ENCODE data around the gene MICU1. TPM values are rescaled to one million over a fixed set of nuclear protein-coding genes. Genes with fewer than 3 reads are reported as not detected.
"Not testable (repeated sequence)": the region's sequence is repeated elsewhere in the genome, so short reads cannot be mapped to it uniquely, and the experiment has no call there.

The MICU1 gene, protein sequence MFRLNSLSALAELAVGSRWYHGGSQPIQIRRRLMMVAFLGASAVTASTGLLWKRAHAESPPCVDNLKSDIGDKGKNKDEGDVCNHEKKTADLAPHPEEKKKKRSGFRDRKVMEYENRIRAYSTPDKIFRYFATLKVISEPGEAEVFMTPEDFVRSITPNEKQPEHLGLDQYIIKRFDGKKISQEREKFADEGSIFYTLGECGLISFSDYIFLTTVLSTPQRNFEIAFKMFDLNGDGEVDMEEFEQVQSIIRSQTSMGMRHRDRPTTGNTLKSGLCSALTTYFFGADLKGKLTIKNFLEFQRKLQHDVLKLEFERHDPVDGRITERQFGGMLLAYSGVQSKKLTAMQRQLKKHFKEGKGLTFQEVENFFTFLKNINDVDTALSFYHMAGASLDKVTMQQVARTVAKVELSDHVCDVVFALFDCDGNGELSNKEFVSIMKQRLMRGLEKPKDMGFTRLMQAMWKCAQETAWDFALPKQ
- 54.6 TPM for polyA plus RNA-seq
- long read RNA-seq, donor 1, transcript MICU1-201 (12 exons, 2,383 nt): major isoform, 10 of 19 reads
- long read RNA-seq, donor 1, partial matches to known transcripts: 7 of 19 reads
- long read RNA-seq, donor 1, other reads (novel, unspliced or antisense): 0 of 19 reads
- long read RNA-seq, donor 2, transcript MICU1-208 (3 exons, 580 nt): minor isoform, 12 of 43 reads
- long read RNA-seq, donor 2, transcript MICU1-201 (12 exons, 2,383 nt): major isoform, 31 of 43 reads
- long read RNA-seq, donor 2, partial matches to known transcripts: 0 of 43 reads
- long read RNA-seq, donor 2, other reads (novel, unspliced or antisense): 0 of 43 reads
- long read RNA-seq, donor 3: 0 reads
- long read RNA-seq, donor 4, partial matches to known transcripts: 0 of 2 reads
- long read RNA-seq, donor 4, other reads (novel, unspliced or antisense): 0 of 2 reads
- long read RNA-seq, donor 5, transcript MICU1-201 (12 exons, 2,383 nt): major isoform, 8 of 10 reads
- long read RNA-seq, donor 5, partial matches to known transcripts: 0 of 10 reads
- long read RNA-seq, donor 5, other reads (novel, unspliced or antisense): 0 of 10 reads
- long read RNA-seq, donor 6, transcript MICU1-201 (12 exons, 2,383 nt): major isoform, 20 of 52 reads
- long read RNA-seq, donor 6, transcript MICU1-208 (3 exons, 580 nt): minor isoform, 11 of 52 reads
- long read RNA-seq, donor 6, partial matches to known transcripts: 21 of 52 reads
- long read RNA-seq, donor 6, other reads (novel, unspliced or antisense): 0 of 52 reads
- long read RNA-seq, donor 7, transcript MICU1-201 (12 exons, 2,383 nt): major isoform, 5 of 9 reads
- long read RNA-seq, donor 7, partial matches to known transcripts: 0 of 9 reads
- long read RNA-seq, donor 7, other reads (novel, unspliced or antisense): 0 of 9 reads
- long read RNA-seq, donor 8, transcript MICU1-208 (3 exons, 580 nt): minor isoform, 11 of 39 reads
- long read RNA-seq, donor 8, transcript MICU1-201 (12 exons, 2,383 nt): major isoform, 20 of 39 reads
- long read RNA-seq, donor 8, partial matches to known transcripts: 8 of 39 reads
- long read RNA-seq, donor 8, other reads (novel, unspliced or antisense): 0 of 39 reads
- long read RNA-seq, donor 9, transcript MICU1-201 (12 exons, 2,383 nt): major isoform, 14 of 25 reads
- long read RNA-seq, donor 9, transcript MICU1-208 (3 exons, 580 nt): minor isoform, 11 of 25 reads
- long read RNA-seq, donor 9, partial matches to known transcripts: 0 of 25 reads
- long read RNA-seq, donor 9, other reads (novel, unspliced or antisense): 0 of 25 reads
- long read RNA-seq, donor 10, transcript MICU1-201 (12 exons, 2,383 nt): major isoform, 27 of 39 reads
- long read RNA-seq, donor 10, transcript MICU1-208 (3 exons, 580 nt): minor isoform, 12 of 39 reads
- long read RNA-seq, donor 10, partial matches to known transcripts: 0 of 39 reads
- long read RNA-seq, donor 10, other reads (novel, unspliced or antisense): 0 of 39 reads
- long read RNA-seq, donor 11, transcript MICU1-208 (3 exons, 580 nt): minor isoform, 6 of 15 reads
- long read RNA-seq, donor 11, transcript MICU1-201 (12 exons, 2,383 nt): major isoform, 9 of 15 reads
- long read RNA-seq, donor 11, partial matches to known transcripts: 0 of 15 reads
- long read RNA-seq, donor 11, other reads (novel, unspliced or antisense): 0 of 15 reads

DNA sequence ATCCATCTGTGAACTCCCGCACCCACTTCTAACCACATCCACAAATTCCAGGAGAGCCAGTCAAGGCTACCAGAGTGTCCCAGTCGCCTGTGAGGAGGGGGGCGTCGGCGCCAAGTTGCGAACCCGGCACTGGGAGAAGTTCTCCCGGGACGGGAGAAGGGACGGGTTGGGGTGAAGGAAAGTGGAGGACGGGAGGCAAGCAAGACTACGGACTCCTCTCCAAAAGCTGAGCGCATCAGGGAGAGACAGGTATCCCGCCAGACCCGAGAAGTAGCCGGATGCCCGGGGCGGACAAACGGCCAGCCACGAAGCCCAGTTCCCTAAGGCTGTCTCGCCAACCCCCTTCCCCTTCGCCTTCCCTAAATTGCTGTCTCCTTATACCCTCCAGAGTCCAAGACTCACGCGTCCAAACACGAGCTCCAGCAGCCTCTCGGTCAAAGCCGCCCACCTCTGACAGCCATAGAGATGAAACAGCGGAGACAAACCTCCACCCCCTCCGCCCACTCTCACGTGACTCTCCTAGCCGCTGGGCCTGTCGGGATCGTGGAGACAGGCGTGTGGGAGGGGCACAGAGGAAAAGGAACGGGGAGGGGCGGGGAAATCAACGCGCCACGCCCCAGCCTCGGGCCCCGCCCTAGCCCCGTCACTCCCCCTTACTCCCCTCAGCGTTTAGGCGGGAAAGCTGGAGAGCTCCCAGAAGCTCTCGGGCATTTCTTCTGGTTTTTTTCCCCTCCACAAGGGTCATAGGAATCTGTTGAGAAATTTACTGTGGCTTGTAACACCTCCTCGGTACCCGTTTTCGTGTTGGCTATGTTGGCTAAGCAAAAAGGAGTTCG, at the start of gene MICU1:
Gene MICU1 (minus strand): TSS at position 472 of the 836 bp plus-strand sequence. CDS start 59,286 bp downstream, outside the sequence.
- no CpG with 5 or more reads among the region's 49 CpGs for WGBS (ENCODE audit: insufficient coverage, low lambda C conversion rate)
- peak within 1 kb of the TSS; percentile 84 for H3K27ac ChIP-seq (ENCODE audit: low read length)
- peak within 1 kb of the TSS; percentile 80 for H3K4me3 ChIP-seq (ENCODE audit: low read length)
- peak; percentile 95 to 97 for DNase-seq
- no peaks in the 10 kb centered on the region for H3K9me3 ChIP-seq (ENCODE audit: control insufficient read depth, low read depth, low read length)
- H3K36me3 ChIP-seq (ENCODE audit: control insufficient read depth, insufficient read depth, low read length): peaks cover 3% of the 10 kb centered on the region
- H3K27me3 ChIP-seq (ENCODE audit: control insufficient read depth, insufficient read depth, low read length): no peaks in the 10 kb centered on the region
- H3K4me1 ChIP-seq (ENCODE audit: control insufficient read depth, insufficient read depth, low read length): no peaks in the 10 kb centered on the region

DNA sequence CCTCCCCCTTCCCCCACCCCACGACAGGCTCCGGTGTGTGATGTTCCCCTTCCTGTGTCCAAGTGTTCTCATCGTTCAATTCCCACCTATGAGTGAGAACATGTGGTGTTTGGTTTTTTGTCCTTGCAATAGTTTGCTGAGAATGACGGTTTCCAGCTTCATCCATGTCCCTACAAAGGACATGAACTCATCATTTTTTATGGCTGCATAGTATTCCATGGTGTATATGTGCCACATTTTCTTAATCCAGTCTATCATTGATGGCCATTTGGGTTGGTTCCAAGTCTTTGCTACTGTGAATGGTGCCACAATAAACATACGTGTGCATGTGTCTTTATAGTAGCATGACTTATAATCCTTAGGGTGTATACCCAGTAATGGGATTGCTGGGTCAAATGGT, 48.3 kb upstream of the MICU1 start:
- H3K27me3 ChIP-seq (ENCODE audit: control insufficient read depth, insufficient read depth, low read length); H3K9me3 ChIP-seq (ENCODE audit: control insufficient read depth, low read depth, low read length); H3K27ac ChIP-seq (ENCODE audit: low read length); H3K36me3 ChIP-seq (ENCODE audit: control insufficient read depth, insufficient read depth, low read length); DNase-seq; H3K4me3 ChIP-seq (ENCODE audit: low read length): not testable (repeated sequence)
- peaks cover 30% of the 10 kb centered on the region for H3K4me1 ChIP-seq (ENCODE audit: control insufficient read depth, insufficient read depth, low read length)
- no CpG with 5 or more reads among the region's 5 CpGs for WGBS (ENCODE audit: insufficient coverage, low lambda C conversion rate)

DNA sequence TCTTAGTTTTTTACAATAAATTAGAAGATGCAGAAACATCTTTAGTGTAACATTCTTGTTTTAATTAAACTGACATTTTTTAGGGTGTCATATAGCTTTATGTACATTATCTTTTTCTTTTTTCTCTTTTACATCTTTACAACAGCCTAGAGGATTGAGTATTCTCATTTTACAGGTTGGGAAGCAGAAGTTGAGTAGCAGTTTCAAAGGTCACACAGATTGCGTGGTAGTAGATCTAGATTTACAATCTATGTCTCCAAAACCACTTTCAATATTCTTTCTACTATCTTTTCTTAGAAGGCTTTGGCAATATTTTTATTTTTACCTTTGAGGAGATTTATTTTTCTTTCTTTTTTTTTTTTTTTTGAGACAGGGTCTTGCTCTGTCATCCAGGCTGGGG, 47.4 kb upstream of the MICU1 start:
- Histone ChIP-seq H3K4me3 (ENCODE audit: low read length) (no peak overlapping the region), H3K27ac (ENCODE audit: low read length) (peak overlapping the region; percentile 73), H3K9me3 (ENCODE audit: control insufficient read depth, low read depth, low read length) (no peaks in the 10 kb centered on the region), H3K4me1 (ENCODE audit: control insufficient read depth, insufficient read depth, low read length) (peaks cover 23% of the 10 kb centered on the region), H3K36me3 (ENCODE audit: control insufficient read depth, insufficient read depth, low read length) (no peaks in the 10 kb centered on the region), H3K27me3 (ENCODE audit: control insufficient read depth, insufficient read depth, low read length) (no peaks in the 10 kb centered on the region)
- DNase-seq: peak; percentile 62 to 80
- WGBS (ENCODE audit: insufficient coverage, low lambda C conversion rate): 10% methylated on average over 1 of the region's 1 CpG

DNA sequence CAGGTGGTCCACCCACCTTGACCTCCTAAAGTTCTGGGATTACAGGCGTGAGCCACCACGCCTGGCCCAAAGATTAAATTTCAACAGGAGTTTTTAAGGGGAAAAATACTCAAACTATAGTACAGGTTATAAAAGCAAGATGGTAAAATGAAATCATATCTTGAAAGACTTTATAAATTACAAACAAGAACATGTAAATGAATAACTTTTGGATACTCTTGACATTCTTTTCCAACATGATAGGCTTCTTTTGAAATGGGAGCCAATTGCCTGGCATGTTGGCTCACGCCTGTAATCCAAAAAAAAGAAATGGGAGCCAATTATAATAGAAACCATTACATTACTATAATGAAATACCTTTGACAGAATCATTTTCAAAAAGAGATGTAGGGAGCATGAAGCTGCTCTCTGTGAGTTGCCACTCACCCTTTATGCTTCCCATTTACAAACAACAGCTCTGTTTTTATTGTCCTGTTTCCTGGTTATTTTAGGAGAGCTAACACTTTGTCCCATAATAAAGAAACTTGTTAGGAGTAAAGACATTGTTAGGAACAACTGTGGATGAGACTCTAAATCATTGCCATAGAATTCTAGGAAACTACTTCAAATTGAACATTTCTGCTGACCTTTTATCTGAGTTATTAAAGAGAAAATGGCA, 41.5 kb upstream of the MICU1 start:
- no peaks in the 10 kb centered on the region for H3K4me1 ChIP-seq (ENCODE audit: control insufficient read depth, insufficient read depth, low read length)
- no peak for DNase-seq
- no peaks in the 10 kb centered on the region for H3K36me3 ChIP-seq (ENCODE audit: control insufficient read depth, insufficient read depth, low read length)
- no peaks in the 10 kb centered on the region for H3K9me3 ChIP-seq (ENCODE audit: control insufficient read depth, low read depth, low read length)
- WGBS (ENCODE audit: insufficient coverage, low lambda C conversion rate): no CpG with 5 or more reads among the region's 3 CpGs
- H3K27ac ChIP-seq (ENCODE audit: low read length): no peak overlapping the region
- H3K4me3 ChIP-seq (ENCODE audit: low read length): no peak overlapping the region
- H3K27me3 ChIP-seq (ENCODE audit: control insufficient read depth, insufficient read depth, low read length): no peaks in the 10 kb centered on the region

DNA sequence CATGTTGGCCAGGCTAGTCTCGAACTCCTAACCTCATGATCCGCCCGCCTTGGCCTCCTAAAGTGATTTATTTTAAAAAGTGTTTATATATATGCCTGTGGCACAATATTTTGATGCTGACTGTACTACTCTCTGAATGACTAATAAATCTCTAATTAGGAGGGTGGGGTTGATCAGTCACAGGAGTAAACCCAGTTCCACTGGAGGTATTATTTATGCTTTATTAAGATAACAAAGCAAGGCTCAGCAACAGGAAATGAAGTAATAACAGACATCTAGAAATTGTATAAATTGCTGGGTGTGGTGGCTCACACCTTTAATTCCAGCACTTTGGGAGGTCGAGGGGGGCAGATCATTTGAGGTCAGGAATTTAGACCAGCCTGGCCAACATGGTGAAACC, 40.0 kb upstream of the MICU1 start:
- Histone ChIP-seq H3K4me3 (ENCODE audit: low read length) (no peak overlapping the region), H3K4me1 (ENCODE audit: control insufficient read depth, insufficient read depth, low read length) (peaks cover 4% of the 10 kb centered on the region), H3K27me3 (ENCODE audit: control insufficient read depth, insufficient read depth, low read length) (no peaks in the 10 kb centered on the region), H3K36me3 (ENCODE audit: control insufficient read depth, insufficient read depth, low read length) (no peaks in the 10 kb centered on the region), H3K9me3 (ENCODE audit: control insufficient read depth, low read depth, low read length) (peaks cover 5% of the 10 kb centered on the region), H3K27ac (ENCODE audit: low read length) (no peak overlapping the region)
- no peak for DNase-seq
- no CpG with 5 or more reads among the region's 4 CpGs for WGBS (ENCODE audit: insufficient coverage, low lambda C conversion rate)

DNA sequence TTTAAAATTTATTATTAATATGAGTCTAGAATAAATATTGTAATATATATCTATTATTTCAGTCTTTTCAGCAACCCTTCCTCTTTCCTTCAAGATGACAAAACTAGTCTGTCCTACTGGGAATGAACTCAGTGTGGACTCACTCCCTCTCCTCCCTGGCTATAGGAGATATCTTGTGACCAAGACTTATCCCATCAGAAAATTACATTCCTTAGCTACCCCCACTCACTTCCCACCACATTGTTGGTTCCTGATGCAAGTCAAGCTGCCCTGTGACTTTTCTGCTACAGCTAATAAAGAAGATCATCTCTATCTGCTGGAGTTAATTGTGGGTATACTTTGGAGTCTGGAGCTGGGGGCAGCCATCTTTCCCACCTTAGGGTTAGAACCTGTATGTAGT, 38.1 kb upstream of the MICU1 start:
- no peak overlapping the region for H3K27ac ChIP-seq (ENCODE audit: low read length)
- H3K4me1 ChIP-seq (ENCODE audit: control insufficient read depth, insufficient read depth, low read length): peaks cover 4% of the 10 kb centered on the region
- no peak for DNase-seq

DNA sequence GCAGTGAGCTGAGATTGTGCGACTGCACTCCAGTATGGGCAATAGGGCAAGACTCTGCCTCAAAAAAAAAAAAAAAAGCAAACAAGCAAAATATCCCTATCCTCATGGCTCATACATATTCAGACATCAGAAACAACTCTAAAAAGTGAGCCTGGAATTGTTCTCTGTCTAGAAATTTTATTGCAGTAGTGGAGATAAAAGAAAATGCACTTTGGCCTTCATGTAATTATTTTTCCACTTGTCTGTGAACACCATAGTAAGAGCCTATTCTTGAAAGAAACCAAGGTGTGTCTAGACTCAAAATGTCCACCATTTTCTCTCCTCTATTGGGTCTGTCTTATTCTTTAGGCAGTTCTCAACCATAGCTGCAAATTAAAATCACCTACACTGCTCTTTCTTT, 35.6 kb upstream of the MICU1 start:
- WGBS (ENCODE audit: insufficient coverage, low lambda C conversion rate): no CpG with 5 or more reads among the region's 1 CpG
- no peaks in the 10 kb centered on the region for H3K27me3 ChIP-seq (ENCODE audit: control insufficient read depth, insufficient read depth, low read length)
- peaks cover 4% of the 10 kb centered on the region for H3K4me1 ChIP-seq (ENCODE audit: control insufficient read depth, insufficient read depth, low read length)
- no peaks in the 10 kb centered on the region for H3K36me3 ChIP-seq (ENCODE audit: control insufficient read depth, insufficient read depth, low read length)
- peak overlapping the region; percentile 59 for H3K27ac ChIP-seq (ENCODE audit: low read length)
- peaks cover 5% of the 10 kb centered on the region for H3K9me3 ChIP-seq (ENCODE audit: control insufficient read depth, low read depth, low read length)
- no peak overlapping the region for H3K4me3 ChIP-seq (ENCODE audit: low read length)
- peak; percentile 71 to 89 for DNase-seq

More for the DNA sequence above, 38.1 kb upstream of the MICU1 start:
- Histone ChIP-seq H3K27me3 (ENCODE audit: control insufficient read depth, insufficient read depth, low read length) (no peaks in the 10 kb centered on the region), H3K9me3 (ENCODE audit: control insufficient read depth, low read depth, low read length) (peaks cover 5% of the 10 kb centered on the region), H3K4me3 (ENCODE audit: low read length) (no peak overlapping the region), H3K36me3 (ENCODE audit: control insufficient read depth, insufficient read depth, low read length) (no peaks in the 10 kb centered on the region)

DNA sequence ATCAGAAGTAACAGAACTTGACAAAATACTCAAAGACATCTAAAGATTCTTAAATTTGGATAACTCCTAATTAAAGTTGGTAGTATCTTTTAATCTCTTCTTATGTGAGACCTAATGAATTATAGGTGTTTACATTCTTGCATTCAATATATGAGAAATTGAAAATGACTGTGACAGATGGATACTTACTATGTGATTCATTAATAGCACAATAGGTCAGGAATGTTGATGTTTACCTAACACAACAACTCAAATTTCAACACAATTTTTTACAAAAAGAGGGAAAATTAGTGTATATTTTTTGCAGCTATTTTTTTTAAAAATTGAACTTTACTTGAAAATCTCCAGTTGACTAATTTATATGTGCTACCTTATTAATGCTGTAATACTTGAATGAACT, 34.3 kb upstream of the MICU1 start:
- H3K9me3 ChIP-seq (ENCODE audit: control insufficient read depth, low read depth, low read length): peaks cover 5% of the 10 kb centered on the region
- H3K36me3 ChIP-seq (ENCODE audit: control insufficient read depth, insufficient read depth, low read length): no peaks in the 10 kb centered on the region
- no peak for DNase-seq
- H3K4me3 ChIP-seq (ENCODE audit: low read length): no peak overlapping the region
- no peak overlapping the region for H3K27ac ChIP-seq (ENCODE audit: low read length)
- H3K27me3 ChIP-seq (ENCODE audit: control insufficient read depth, insufficient read depth, low read length): no peaks in the 10 kb centered on the region
- peaks cover 4% of the 10 kb centered on the region for H3K4me1 ChIP-seq (ENCODE audit: control insufficient read depth, insufficient read depth, low read length)

Data from large intestine (tissue), 12 donors.